SK-N-MC (cell line): ENCODE data around the gene LIPC.

Experiments used
- EZH2 ChIP-seq: fragments of 200-600 bp; sonication (generic); IDR thresholded peaks from one replicate; pipeline ENCODE4 v1.6.1; 2017; ENCODE audit warnings: antibody characterized with exemption
- POLR2AphosphoS5 ChIP-seq: IDR thresholded peaks from 2 replicates; pipeline ENCODE4 v1.6.1; 2012; ENCODE audit warnings: mild to moderate bottlenecking, low read depth, low read length, borderline replicate concordance

DNA sequence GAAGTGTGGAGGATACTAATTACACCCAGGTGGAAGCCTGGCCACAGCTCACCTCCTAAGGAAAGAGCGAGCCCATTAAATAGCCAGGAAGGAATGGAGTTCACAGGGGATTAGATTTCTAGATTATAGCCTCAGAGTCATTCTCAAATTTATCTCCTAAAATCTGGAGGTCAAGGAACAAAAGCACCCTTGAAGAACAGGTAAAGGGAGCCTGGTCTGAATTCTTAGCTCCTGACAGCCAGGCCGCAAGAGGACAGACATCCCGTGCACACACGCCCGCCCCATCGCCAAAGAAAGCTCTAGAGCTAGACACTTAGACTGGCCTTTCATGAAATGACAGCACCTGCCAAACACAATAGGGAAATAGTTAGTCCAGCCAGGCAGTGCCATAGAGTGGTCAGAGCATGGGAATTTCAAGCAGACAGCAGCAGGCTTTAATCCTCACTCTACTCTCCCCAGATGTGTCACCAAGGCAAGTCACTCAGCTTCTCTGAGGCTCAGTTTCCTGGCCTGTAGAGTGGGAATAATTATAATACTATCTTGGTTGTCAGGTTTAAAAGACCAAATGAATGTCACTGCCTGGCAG is 59.2 kb downstream of the LIPC start:
- no peak for TF ChIP-seq EZH2
- TF ChIP-seq POLR2AphosphoS5, result no peak
